HepG2 (cell line): ENCODE data around the gene RABGAP1. TPM values are rescaled to one million over a fixed set of nuclear protein-coding genes. Genes with fewer than 3 reads are reported as not detected.

Source experiments
- ATAC-seq: fragments of 200-7000 bp; cut with Tn5 transposase; 3 replicates; pipeline ENCODE4 v1.9.1; 2020; ENCODE audit warnings: mild to moderate bottlenecking, moderate library complexity
- BruUV-seq: library from RNA; stranded (reverse); fragments of 400-500 nt; replicated peaks from 2 replicates; lab custom pipeline; 2021; lab: Mats Ljungman, UMichigan
- CTCF ChIA-PET: fragments of 300-600 bp; formaldehyde crosslinking; extraction: SDS; loops from one replicate; lab custom pipeline; 2021; ENCODE audit warnings: low total read pairs, inconsistent platforms, low intra/inter-chr PET ratio; lab: Yijun Ruan, JAX
- POLR2A ChIA-PET: fragments of 350-600 bp; sonication (Branson Sonifier 250); formaldehyde crosslinking; loops from one replicate; lab custom pipeline; 2020; ENCODE audit warnings: antibody characterized with exemption, inconsistent platforms; lab: Yijun Ruan, JAX
- DNase-seq: peaks from one replicate; pipeline ENCODE4 v3.0.0-alpha.2; 2015; ENCODE audit warnings: low spot score
- FAIRE-seq: peaks from 3 replicates; lab custom pipeline; 2011; peaks lifted over from hg19 to GRCh38; lab: Jason Lieb, UNC
- H2AFZ ChIP-seq: one replicate; pipeline ENCODE4 v1.6.1; 2011; ENCODE audit warnings: low read length, inconsistent platforms
- H3K27ac ChIP-seq: fragments of 300-600 bp; 3 replicates; pipeline ENCODE4 v1.8.0; 2011; ENCODE audit warnings: mixed run types, mild to moderate bottlenecking, mixed read lengths, low read length, inconsistent platforms; ENCODE audit not compliant: insufficient read depth; ENCODE audit errors: extremely low read length
- H3K27me3 ChIP-seq, 2 experiments: fragments of 200-600 bp in 1 of 2; 2 replicates in 1 of 2; 3 replicates in 1 of 2; pipeline versions ENCODE4 v1.6.0 to v1.8.0; 2011; ENCODE audit warnings: low read length in 2 of 2, mild to moderate bottlenecking in 2 of 2, moderate library complexity in 2 of 2, inconsistent platforms in 1 of 2; ENCODE audit not compliant: insufficient read depth in 2 of 2, control insufficient read depth in 1 of 2
- H3K36me3 ChIP-seq, 2 experiments: fragments of 200-600 bp in 1 of 2; replicated peaks in 1 of 2; 2 replicates in 1 of 2; 3 replicates in 1 of 2; pipeline versions ENCODE4 v1.5.1 to v1.8.0; 2011; ENCODE audit warnings: low read length in 2 of 2, inconsistent platforms in 1 of 2; ENCODE audit not compliant: insufficient read depth in 2 of 2, control insufficient read depth in 1 of 2
- H3K4me1 ChIP-seq: 2 replicates; pipeline ENCODE4 v1.5.1; 2012; ENCODE audit warnings: low read length, inconsistent platforms; ENCODE audit not compliant: insufficient read depth
- H3K4me2 ChIP-seq: 2 replicates; pipeline ENCODE4 v1.6.0; 2011; ENCODE audit warnings: low read depth, low read length, inconsistent platforms
- H3K4me3 ChIP-seq, 3 experiments: fragments of 200-600 bp in 1 of 3; sonication (generic), shearing (Covaris generic) in 1 of 3; replicated peaks in 1 of 3; 2 replicates each; pipeline ENCODE4 v1.5.1; 2011 to 2016; ENCODE audit warnings: low read length in 3 of 3, inconsistent platforms in 2 of 3, low read depth in 2 of 3, mild to moderate bottlenecking in 2 of 3, control low read depth in 1 of 3, mixed read lengths in 1 of 3; ENCODE audit not compliant: insufficient read depth in 1 of 3
- H3K79me2 ChIP-seq: one replicate; pipeline ENCODE4 v1.6.1; 2011; ENCODE audit warnings: low read length, inconsistent platforms; ENCODE audit not compliant: insufficient read depth
- H3K9ac ChIP-seq: 2 replicates; pipeline ENCODE4 v1.6.0; 2011; ENCODE audit warnings: mild to moderate bottlenecking, low read depth, low read length, inconsistent platforms; ENCODE audit not compliant: insufficient read depth
- H3K9me3 ChIP-seq: 2 replicates; pipeline ENCODE4 v1.5.1; 2012; ENCODE audit warnings: mild to moderate bottlenecking, low read length
- H4K20me1 ChIP-seq: 2 replicates; pipeline ENCODE4 v1.6.0; 2011; ENCODE audit warnings: inconsistent platforms, mild to moderate bottlenecking, low read length, moderate library complexity; ENCODE audit not compliant: insufficient read depth
- CHCHD3 ChIP-seq: sonication (generic); formaldehyde crosslinking; IDR thresholded peaks from 2 replicates; pipeline ENCODE4 v1.8.0; 2022; ENCODE audit warnings: mild to moderate bottlenecking, missing genetic modification reagents, moderate library complexity
- CHD2 ChIP-seq: IDR thresholded peaks from 2 replicates; pipeline ENCODE4 v1.6.1; 2011; ENCODE audit warnings: low read depth, low read length, improper control_type of control experiment
- EED ChIP-seq: sonication (generic); formaldehyde crosslinking; IDR thresholded peaks from 2 replicates; pipeline ENCODE4 v1.5.0; 2020; ENCODE audit warnings: mild to moderate bottlenecking, missing genetic modification reagents
- KAT8 ChIP-seq: IDR thresholded peaks from 2 replicates; pipeline ENCODE4 v1.6.1; 2016; ENCODE audit warnings: missing genetic modification reagents, missing compliant biosample characterization
- KDM2A ChIP-seq: sonication (generic); formaldehyde crosslinking; IDR thresholded peaks from 2 replicates; pipeline ENCODE4 v1.4.0; 2020; ENCODE audit warnings: low read depth, missing genetic modification reagents, borderline replicate concordance
- NFYB ChIP-seq: sonication (generic); formaldehyde crosslinking; IDR thresholded peaks from 2 replicates; pipeline ENCODE4 v1.4.0; 2020; ENCODE audit warnings: missing genetic modification reagents
- ZNF746 ChIP-seq: sonication (generic); formaldehyde crosslinking; IDR thresholded peaks from 2 replicates; pipeline ENCODE4 v1.8.0; 2022; ENCODE audit warnings: mild to moderate bottlenecking, missing genetic modification reagents
- WGBS: methylation state at CpG from one replicate; pipeline ENCODE4 v1.1.6; 2017; ENCODE audit warnings: low lambda C conversion rate; 5-methylcytosine and 5-hydroxymethylcytosine counted together
- in situ Hi-C: cut with HindIII; loops from 2 replicates; pipeline ENCODE4 v1.10.0; 2017; ENCODE audit warnings: low pct_unique_long_range_greater_than_20kb; ENCODE audit not compliant: extremely low pct_ligation_motif_present
- intact Hi-C: fragments of 100-400 bp; cut with micrococcal nuclease; formaldehyde crosslinking; loops from one replicate; pipeline ENCODE4 v1.10.0; 2022; ENCODE audit not compliant: unreplicated experiment
- polyA plus RNA-seq, 8 experiments: library from polyadenylated mRNA; depleted of rRNA in 3 of 8; stranded (reverse) in 7 of 8; unstranded in 1 of 8; fragments of >200 nt; fragmentation: Illumina TruSeq in 4 of 8; extraction: Trizol in 4 of 8; gene quantifications; 2 replicates each; pipeline versions ENCODE4 v1.2.1 to v1.2.3, GENCODE V29; 2011 to 2016; ENCODE audit warnings: low read depth in 4 of 8, missing spikeins in 1 of 8, mixed read lengths in 1 of 8; ENCODE audit not compliant: insufficient read depth in 1 of 8
- total RNA-seq, 5 experiments: library from RNA; depleted of rRNA; stranded (reverse); fragments of >200 nt; fragmentation: Illumina TruSeq; extraction: Trizol; gene quantifications; 2 replicates each; pipeline ENCODE4 v1.2.3, GENCODE V29; 2016; ENCODE audit warnings: low read depth in 1 of 5
- TF ChIP-seq, protein P1 (sequence below): sonication (generic); formaldehyde crosslinking; IDR thresholded peaks from 2 replicates; pipeline ENCODE4 v1.5.1; 2020; ENCODE audit warnings: mild to moderate bottlenecking, missing genetic modification reagents, borderline replicate concordance

The RABGAP1 gene
- total and polyA plus RNA-seq, 2 of the 13 experiments (the other 11 are each of a cell fraction or from before 2014, with no cell fraction given): 19.1 to 19.3 TPM

DNA sequence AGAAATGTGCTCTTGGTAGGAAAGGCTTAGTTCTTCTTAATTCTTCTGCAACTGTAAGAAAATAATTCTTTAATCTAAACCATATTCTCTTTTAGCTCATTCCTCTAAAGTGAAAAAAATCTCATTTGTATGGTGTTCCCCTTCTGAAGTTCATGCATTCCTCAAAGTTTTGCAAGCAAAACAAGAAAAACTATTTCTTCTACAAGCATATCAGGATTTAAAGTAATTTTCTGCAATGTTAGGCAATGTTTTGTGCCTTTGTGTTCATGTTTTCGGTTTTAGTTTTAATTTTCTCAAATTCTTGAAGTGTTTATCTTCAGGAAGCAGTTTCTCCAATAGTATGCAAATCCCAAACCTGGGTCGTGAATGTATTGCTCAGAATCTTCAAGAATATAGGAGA is 80.0 kb downstream of the RABGAP1 start:
- H3K4me3 ChIP-seq: no peak overlapping the region
- no peak overlapping the region for H2AFZ ChIP-seq
- H3K9me3 ChIP-seq: no peaks in the 10 kb centered on the region
- no peak overlapping the region for H3K4me2 ChIP-seq
- no peak overlapping the region for H3K27ac ChIP-seq
- no peaks in the 10 kb centered on the region for H3K27me3 ChIP-seq
- H3K4me1 ChIP-seq: peaks cover under 1% of the 10 kb centered on the region; the same call in 1 of the 2 replicates
- TF ChIP-seq CHD2 (no peak), KDM2A (no peak)
- TF ChIP-seq, all 625 proteins: peak for 0
- H4K20me1 ChIP-seq: no peaks in the 10 kb centered on the region
- WGBS: 94% methylated on average over 2 of the region's 2 CpGs
- BruUV-seq: no TSS peak
- peaks cover 7 to 35% of the 10 kb centered on the region in 2 experiments for H3K36me3 ChIP-seq
- ChIA-PET CTCF (no interaction called here), POLR2A (interaction anchor here (0.6 kb wide), 1 partner anchor 109 kb away, joined by 3 read pairs; no protein-coding TSS in a partner anchor)
- DNase-seq (no peak), FAIRE-seq (no peak), ATAC-seq (no peak)
- intact Hi-C loops (no loop called here), in situ Hi-C loops (no loop called here)
- H3K79me2 ChIP-seq: no peaks in the 10 kb centered on the region
- H3K9ac ChIP-seq: no peak overlapping the region

DNA sequence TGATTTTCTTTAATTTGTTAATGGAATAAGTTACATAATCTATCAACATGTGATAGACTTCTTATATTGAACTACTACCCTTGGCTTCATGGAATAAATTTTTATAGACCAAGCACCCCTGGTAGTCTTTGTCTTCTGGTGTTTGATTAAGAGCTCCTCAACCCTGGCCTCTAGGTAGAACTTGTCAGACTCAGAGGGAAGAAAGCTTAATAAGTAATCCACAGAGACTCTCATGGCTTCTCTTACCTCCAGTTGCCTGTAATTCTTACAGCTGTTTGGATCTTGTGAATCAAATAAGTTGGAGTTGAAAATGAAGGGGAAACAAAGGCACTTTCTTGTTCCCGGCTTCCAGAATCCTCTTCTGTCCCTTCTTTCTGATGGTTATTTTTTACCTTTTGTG is 85.6 kb downstream of the RABGAP1 start:
- TF ChIP-seq EED (CRISPR knock-in tag): no peak
- TF ChIP-seq ZNF746 (CRISPR knock-in tag): no peak
- TF ChIP-seq NFYB: no peak
- TF ChIP-seq, protein P1, sequence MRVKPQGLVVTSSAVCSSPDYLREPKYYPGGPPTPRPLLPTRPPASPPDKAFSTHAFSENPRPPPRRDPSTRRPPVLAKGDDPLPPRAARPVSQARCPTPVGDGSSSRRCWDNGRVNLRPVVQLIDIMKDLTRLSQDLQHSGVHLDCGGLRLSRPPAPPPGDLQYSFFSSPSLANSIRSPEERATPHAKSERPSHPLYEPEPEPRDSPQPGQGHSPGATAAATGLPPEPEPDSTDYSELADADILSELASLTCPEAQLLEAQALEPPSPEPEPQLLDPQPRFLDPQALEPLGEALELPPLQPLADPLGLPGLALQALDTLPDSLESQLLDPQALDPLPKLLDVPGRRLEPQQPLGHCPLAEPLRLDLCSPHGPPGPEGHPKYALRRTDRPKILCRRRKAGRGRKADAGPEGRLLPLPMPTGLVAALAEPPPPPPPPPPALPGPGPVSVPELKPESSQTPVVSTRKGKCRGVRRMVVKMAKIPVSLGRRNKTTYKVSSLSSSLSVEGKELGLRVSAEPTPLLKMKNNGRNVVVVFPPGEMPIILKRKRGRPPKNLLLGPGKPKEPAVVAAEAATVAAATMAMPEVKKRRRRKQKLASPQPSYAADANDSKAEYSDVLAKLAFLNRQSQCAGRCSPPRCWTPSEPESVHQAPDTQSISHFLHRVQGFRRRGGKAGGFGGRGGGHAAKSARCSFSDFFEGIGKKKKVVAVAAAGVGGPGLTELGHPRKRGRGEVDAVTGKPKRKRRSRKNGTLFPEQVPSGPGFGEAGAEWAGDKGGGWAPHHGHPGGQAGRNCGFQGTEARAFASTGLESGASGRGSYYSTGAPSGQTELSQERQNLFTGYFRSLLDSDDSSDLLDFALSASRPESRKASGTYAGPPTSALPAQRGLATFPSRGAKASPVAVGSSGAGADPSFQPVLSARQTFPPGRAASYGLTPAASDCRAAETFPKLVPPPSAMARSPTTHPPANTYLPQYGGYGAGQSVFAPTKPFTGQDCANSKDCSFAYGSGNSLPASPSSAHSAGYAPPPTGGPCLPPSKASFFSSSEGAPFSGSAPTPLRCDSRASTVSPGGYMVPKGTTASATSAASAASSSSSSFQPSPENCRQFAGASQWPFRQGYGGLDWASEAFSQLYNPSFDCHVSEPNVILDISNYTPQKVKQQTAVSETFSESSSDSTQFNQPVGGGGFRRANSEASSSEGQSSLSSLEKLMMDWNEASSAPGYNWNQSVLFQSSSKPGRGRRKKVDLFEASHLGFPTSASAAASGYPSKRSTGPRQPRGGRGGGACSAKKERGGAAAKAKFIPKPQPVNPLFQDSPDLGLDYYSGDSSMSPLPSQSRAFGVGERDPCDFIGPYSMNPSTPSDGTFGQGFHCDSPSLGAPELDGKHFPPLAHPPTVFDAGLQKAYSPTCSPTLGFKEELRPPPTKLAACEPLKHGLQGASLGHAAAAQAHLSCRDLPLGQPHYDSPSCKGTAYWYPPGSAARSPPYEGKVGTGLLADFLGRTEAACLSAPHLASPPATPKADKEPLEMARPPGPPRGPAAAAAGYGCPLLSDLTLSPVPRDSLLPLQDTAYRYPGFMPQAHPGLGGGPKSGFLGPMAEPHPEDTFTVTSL (CRISPR knock-in tag): no peak
- TF ChIP-seq KAT8: no peak
- no peak for TF ChIP-seq CHCHD3 (CRISPR knock-in tag)
- FAIRE-seq: no peak
- H3K4me2 ChIP-seq: no peak overlapping the region
- no peaks in the 10 kb centered on the region for H3K79me2 ChIP-seq
- peaks cover 19% of the 10 kb centered on the region for H3K4me1 ChIP-seq
- ChIA-PET POLR2A (no interaction called here), CTCF (no interaction called here)
- in situ Hi-C loops (no loop called here), intact Hi-C loops (no loop called here)
- H3K27me3 ChIP-seq: no peaks in the 10 kb centered on the region
- no peak for DNase-seq
- no peak overlapping the region for H3K27ac ChIP-seq
- H4K20me1 ChIP-seq: no peaks in the 10 kb centered on the region
- no peak overlapping the region for H3K4me3 ChIP-seq
- no TSS peak for BruUV-seq
- H3K9me3 ChIP-seq: no peaks in the 10 kb centered on the region
- no peak overlapping the region for H2AFZ ChIP-seq
- 96% methylated on average over 1 of the region's 1 CpG for WGBS
- H3K36me3 ChIP-seq: peaks cover 5 to 21% of the 10 kb centered on the region in 2 experiments
- ATAC-seq: no peak
- no peak overlapping the region for H3K9ac ChIP-seq
